ENCODE results near the gene ERC2.

ERC2 gene

DNA sequence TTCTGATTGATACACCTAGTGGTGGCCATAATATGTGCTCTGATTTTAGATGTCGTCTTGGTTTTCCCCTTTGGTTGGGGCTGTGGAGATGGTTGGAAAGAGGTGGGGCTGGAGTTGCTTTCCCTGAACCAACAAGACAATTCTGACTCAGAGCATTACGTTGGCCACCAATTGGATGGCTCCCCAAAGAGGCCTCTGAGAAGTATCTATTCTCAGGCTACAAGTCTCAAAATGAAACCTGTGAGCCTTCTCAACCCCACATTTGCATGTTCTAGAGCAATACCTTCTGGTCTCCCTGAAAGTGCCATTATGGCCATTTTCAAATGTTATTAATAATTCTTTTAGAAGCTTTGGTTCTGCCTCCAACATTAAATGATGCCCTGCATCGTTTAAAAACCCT lies 792.8 kb downstream of the ERC2 start:
- no peak for DNase-seq (ENCODE audit: low read depth)

DNA sequence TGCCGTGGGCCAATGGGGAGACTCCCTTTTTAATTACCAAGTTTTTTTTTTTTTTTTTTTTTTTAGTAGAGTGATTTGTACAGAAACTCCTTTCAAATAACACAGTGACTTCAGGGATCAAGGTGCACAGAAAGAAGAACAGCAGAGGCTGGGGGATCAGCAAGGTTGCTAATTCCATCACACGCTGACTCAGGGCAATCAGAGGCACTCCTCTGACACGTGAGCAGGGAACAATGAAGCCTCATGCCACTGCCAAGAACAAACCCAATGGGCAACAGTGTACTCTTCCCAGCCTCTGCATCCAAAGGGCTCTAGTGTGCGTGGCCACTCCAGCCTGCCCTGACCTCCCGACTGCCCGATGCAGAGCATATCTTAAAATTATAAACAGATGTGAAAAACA lies 794.5 kb downstream of the ERC2 start:
- no peak for DNase-seq (ENCODE audit: low read depth)

DNA sequence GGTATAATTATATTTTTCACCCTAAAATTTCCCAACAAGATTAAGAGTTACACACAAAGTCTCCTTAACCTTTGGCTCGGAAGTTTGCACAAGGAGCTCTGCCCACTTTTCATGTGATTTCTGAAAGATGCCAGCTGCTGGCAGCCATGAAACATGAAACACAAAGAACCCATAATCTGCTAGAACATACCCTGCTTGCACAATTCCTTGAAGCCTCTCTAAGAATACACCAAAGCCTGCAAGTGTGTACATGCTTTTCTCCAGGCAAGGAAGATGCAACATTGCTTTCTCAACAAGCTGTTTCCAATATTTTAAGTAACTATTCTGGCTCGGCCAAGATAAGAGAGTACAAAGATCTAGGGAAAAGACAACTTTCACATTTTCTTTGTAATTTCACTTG lies 799.1 kb downstream of the ERC2 start:
- DNase-seq (ENCODE audit: low read depth) = no peak

DNA sequence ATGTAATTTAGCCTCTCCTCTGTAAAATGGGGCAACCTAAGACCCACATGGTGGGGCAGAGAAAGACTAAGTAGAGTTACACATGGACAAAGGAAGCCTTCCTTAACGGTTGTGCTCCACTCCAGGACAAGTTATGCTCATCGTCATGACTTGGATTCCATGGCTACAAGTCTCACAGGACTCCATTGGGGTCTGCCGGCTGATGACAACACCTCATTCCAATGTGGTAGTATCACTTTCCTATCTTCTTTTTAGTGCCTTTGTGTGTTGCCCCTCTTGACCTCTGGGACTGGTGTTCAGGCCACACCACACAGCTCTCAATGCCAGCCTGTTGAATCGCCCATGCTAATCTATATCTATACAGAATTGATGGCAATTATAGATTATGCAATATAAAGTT lies 799.9 kb downstream of the ERC2 start:
- no peak for DNase-seq (ENCODE audit: low read depth)

DNA sequence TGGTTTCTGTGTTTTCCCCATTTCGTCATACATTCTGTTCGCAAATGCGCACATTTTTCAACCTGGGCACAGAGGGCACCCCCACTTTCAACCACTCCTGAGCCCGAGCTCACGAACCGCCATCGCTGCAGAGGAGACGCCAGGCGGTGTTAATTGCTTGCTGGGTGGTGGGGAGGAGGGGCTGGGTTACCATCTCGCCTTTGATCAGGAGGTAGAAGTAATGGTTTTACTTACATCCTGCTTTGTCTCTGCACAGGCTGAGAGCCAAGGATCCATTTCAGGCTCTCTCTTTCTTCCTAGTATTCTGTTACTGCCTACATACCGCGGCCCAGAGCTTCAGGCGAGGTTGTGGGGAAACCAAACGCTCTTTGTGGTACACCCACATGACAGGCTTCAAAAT lies 803.9 kb downstream of the ERC2 start:
- DNase-seq (ENCODE audit: low read depth) = no peak

DNA sequence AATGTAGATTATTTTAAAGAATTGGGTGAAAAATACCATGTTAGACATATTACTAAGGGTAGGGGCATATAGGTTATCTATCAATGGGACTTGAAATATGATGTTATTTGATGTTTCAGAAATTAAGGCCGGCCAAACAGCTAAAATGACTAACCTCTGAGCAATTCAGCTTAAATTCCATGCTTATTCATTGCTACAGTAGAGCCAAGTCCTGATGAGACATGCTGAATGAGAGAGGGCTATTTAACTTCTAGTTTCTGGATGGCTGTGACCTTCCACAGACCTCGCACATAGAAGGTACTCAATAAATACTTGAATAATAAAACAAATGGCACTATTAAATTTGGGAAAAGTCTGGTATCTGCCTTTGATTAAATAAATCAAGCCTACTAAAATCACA lies 805.6 kb downstream of the ERC2 start:
- DNase-seq (ENCODE audit: low read depth) = no peak

DNA sequence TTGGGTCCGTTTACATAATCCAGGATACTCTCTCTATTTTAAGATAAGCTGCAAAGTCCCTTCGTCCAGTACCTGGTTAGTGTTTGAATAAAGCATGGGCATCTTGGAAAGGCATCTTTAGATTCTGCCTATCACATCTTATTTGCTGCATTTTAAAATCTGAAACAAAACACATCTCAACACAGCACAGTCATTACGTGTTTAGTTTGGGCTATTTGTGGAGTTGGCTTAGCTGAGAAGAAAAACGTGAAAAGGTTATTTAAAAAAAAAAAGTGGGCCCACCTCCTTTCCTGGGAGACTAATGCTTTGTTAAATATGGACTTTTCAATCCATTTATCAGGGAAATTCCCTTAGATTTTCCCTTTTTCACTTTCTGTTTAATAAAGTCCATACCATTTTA lies 806.7 kb downstream of the ERC2 start:
- DNase-seq (ENCODE audit: low read depth) = no peak

DNA sequence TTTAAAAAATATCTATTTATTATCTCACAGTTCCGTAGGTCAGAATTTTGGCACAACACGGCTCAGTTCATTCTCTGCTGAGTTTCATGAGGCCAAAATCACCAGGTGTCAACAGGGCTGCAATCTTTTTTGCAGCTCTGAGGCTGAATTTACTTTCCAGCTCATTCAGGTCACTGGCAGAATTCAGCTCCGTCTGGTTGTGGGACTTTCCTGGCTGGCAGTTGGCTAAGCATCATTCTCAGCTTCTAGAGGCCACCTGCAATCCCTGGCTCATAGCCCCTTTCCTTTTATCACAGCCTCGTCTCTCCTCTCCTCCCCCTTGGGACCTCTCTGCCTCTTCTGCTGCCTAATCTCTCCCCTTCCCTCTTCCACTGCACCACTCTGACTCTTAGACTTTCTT lies 807.1 kb downstream of the ERC2 start:
- DNase-seq (ENCODE audit: low read depth) = no peak

DNA sequence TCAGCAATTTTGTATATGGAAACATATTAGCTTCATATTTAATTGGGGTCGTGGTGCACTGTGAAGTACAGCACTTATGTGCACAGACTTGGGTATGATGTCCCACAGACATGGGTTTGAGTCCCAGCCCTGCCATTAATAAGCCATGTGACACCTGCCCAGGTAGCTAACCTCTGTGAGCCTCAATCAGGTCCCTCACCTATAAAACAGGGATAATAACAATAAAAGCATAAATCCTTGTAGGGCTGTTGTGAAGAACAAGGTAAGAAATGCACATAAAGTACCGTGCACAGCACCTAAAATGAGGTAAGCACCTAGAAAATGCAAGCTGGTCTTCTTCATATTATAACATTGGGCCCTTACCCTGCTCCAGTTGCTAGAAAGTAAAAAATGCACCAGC lies 807.6 kb downstream of the ERC2 start:
- no peak for DNase-seq (ENCODE audit: low read depth)

DNA sequence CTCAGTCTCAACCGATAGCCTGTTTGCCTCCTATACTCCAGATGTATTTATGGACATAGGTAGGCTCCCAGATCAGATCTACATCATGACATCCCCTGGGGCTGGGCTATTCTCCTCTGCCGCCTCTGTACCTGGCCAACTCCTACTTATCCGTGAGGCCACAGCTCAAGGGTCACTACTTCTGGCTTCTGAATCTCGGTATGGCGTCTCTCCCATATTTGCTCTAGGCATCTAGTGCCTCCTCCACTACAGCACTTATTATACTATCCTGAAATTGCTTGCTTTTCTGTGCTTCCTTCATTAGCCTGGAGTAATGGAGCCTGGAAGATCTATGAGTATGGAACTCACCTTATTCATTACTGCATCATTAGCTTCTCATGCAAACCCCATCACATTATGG lies 808.6 kb downstream of the ERC2 start:
- no peak for DNase-seq (ENCODE audit: low read depth)

DNA sequence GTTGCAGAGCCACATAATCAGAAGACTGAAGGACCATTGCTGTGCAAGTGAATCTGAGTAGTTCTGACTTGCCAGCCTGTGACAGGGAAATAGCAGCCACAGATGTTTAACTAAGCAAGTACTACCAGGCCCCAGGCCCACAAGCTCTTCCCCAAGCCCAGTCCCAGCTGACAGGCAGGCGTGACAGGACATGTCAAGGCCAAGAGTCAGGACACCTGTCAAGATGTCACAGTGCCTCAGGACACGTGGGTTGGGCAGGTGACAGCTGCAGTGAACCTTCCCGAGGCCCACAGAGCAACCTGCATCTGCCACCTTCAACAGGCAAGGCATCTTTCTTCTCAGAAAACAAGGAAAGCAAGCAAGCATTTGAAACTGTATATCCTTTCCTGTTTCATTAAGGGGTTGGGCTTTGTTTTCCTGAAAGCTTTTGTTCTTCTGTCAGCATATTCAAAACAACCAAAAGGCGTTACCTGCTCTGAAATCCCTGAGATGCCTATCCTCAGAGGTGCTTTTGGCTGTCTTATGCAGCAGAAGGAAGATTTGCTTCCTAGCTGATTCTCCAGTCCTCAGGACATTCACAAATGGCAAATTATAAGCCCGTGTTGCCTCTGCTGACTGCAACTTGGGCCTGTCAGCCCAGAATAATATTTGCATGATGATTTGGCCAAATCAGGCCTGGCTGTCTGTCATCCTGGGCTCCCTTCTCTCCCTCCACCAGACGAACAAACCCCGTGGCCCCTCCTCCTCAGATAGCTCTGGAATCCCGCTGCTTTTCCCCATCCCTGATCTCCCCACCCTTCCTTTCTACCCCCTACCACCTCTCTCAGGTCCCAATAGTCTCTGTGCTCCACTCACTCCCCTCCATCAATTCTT lies 809.3 kb downstream of the ERC2 start:
- DNase-seq (ENCODE audit: low read depth) = no peak

DNA sequence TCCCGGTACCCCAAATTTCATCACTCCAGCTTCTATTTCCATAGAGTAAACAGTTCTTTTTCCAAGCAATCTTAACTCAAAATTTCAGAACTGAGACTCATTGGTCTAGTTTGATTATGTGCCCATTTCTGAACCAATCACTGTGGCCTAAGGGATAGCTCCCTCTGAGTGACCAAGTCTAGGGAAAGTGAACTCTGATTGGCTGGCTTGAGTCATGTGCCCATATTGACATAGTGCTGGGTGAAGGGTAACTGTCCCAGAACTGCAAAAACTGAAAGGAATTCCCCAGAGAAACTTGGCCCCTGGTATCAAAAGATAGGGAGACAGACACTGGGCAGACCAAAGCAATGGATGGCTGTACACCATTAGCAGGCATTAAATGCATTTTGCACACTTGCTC lies 810.0 kb downstream of the ERC2 start:
- DNase-seq (ENCODE audit: low read depth) = no peak

DNA sequence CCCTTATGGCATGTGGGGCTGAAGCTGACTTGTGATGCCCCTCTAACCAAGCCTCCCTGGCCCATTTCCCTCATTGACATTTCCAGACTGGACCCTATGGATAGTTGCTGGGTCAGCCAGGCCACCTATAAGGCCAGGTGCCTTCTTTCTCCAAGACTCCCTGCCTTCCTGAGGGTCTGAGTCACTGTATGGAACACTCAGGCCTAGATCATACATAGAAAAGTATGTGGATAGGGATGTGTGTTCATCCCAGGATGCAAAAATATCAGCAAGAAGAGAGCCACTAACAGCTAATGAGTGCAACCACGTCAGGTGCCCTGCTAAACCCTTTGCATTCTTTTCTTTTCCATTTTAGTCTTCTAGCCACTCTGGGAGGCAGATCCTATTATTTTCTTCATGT lies 812.7 kb downstream of the ERC2 start:
- no peak for DNase-seq (ENCODE audit: low read depth)

DNA sequence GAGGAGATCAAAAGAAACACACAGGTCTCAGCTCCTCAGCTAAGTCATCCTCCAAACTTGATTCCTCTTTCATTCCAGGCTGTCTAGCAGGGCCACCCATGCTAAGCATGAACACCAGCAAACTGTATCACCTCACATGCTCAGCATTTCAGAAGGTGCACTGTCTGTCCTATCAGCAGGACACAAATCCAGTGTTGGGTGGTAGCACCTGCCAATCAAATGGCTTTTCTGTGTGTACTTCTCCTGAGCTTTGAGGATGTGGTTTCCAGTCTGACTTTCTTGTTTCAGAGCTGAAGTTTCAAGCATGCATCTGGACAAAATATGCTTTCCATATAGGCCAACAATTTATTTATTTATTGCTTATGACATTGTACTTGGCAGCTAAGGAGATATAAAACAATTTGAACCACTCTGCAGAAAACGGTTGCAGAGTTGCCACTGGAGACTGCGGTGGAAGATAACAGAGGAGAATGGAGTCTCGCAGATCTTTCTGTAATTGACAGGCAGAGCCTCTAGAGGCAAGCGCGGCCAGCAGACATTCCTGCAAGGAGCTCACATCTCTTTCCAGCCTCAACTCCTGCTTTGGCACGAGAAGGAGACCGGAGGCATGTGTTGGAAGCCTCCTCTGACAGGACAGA lies 814.0 kb downstream of the ERC2 start:
- DNase-seq (ENCODE audit: low read depth) = no peak

DNA sequence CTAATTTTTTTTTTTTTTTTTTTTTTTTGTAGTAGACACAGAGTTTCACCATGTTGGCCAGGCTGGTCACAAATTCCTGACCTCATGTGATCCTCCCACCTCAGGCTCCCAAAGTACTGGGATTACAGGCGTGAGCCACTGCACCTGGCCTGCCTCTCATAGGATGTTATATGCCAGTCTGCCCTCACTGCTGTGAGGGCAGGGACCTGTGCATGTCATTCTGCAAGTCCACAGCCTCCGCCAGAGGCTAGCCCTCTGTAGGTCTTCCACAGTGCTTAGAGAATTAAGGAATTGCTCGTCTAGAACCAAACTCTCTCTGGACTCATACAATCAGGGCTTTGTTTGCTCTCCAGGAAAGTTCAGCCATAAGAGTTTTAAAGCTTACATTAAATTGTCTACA lies 817.3 kb downstream of the ERC2 start:
- no peak for DNase-seq (ENCODE audit: low read depth)

DNA sequence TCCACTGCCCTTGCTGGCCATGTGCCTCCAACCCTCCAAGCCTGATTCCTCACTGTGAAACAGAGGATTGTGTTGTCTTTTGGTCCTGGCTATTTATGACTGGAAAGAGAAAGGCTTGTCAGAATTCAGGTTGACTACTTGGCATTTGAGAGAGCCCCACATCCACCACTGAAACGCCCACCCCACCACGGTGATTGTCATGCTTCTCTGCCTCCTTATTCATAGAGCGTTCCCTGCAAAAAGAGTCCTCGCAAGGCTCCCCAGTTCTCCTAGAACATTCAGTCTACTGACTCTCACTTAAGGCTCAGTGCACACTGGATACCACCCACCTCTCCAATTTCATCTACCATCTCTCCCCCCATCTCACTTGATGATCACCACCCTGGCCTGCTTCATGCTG lies 818.3 kb downstream of the ERC2 start:
- DNase-seq (ENCODE audit: low read depth) = no peak

DNA sequence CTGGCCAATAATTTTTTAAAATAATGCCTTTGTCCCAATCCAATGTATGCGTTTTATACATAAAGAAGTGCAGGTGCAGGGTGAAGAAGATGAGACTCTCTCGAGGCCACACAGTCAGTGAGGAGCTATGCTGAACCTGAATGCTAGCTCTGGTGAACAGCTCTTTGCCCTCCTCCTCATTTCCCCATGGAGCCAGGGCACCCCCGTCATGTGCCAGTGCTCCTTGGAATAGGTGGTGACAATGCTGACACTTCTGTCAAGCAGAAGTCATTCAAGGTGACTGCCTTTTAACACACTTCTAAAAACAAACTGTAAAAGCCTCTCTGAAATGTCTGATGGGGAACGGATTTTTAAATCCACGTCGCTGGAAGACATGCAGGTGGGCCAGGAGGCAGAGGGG lies 818.7 kb downstream of the ERC2 start:
- no peak for DNase-seq (ENCODE audit: low read depth)

DNA sequence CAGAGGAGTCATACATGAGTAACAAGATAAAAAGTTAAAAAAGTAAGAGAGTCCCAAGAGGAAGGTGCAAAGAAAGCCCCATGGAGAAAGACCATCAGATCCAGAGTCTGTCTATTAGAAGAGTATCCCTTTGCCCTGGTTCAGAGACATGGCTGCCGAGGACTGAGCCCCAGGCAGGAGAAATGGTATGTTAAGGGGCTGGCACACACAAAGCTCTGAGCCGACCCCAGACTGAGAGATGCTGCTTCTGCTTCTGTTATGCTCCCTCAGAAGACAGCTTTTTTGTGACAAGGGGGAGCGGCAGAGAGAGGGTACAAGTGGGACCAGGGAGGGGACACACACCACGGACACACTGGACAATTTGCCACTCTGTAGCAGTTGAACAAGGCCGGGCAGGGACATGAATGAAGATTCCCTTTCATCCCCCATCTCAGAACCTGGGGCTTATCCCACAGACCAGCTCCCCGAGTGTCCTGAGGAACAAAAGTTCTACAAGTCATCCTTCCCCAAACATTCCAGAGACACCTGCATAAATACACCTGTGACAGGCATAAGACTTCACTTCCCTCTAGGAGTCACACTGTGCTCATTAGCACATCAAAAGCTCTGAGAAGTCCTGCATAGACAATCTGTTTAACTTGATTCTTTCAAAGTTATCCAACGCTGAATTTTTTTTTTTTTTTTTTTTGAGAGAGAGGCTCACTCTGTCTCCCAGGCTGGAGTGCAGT lies 819.5 kb downstream of the ERC2 start:
- DNase-seq (ENCODE audit: low read depth) = no peak

DNA sequence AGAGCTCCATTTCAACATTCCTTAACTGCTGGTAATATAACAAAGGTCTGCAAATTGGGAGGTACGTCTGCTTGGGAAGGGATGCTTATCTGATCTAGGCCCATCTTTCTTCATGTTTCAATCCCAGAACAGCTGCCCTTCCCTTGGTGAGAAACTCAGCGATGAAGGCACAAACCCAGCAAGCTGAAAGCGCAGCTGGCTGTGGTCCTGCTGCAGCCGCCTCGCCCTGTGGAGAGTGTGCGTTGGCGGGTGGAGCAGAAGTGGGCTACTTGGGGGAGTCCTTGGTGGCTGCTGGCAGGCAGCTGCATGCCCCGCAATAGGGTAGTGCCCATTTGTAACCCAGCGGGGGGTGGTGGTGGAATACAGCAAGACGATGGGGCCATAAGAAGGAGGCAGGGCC lies 820.6 kb downstream of the ERC2 start:
- no peak for DNase-seq (ENCODE audit: low read depth)

DNA sequence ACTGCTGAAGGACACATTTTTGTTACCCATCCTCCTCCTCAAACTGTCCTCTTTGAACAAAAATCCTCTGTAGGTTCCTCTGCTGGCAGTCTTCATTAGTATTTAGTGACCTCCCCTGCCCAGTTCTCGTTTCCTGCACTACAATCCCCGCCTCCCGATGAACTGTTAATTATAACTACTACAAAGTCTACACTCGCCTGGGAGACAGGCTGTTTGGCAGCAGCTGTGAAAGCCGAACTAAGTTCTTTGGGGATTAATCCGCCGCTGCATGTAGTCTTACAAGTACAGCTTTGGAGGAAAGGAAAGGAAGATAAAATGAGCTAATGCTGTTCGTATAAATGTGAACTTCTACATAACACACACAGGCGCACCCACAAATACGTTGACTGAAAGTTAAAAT lies 821.2 kb downstream of the ERC2 start:
- DNase-seq (ENCODE audit: low read depth) = no peak

DNA sequence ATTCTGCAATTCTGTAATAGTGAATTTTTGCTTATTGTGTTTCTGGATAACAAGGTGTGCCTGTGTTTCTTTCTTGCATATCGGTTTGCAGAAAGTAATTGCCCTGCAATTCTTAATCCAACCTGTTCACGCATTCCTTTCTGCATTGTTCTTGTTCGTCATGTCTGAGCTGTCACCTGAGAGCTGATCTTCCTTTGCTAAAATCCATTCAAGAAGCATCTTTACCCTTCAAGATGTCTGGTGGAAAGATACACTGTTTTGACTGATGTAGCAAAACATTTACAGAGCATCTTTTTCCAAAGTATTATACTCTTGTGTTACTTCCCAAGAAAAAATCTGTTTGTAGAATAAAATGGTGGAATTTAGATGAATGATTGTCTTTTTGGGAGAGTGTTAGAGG lies 822.1 kb downstream of the ERC2 start:
- no peak for DNase-seq (ENCODE audit: low read depth)

DNA sequence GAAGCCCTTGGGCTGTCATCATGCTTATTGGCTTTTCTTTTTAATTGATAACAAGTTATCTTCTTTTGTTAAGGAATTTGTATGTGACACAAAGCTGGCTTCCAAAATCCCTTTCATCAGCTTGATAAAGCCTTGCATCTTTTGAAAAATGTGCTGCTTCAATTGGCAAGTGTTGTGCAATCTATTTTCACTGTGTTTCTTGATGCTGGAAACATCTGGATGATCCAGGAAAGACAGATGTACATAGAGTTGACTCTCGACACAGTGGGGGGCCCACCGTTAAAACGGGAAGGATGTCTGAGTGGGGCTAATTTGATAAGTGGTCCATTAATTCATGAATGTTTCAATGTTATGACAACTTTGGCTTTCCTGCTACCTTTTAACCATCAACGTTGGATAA lies 822.8 kb downstream of the ERC2 start:
- DNase-seq (ENCODE audit: low read depth) = no peak

DNA sequence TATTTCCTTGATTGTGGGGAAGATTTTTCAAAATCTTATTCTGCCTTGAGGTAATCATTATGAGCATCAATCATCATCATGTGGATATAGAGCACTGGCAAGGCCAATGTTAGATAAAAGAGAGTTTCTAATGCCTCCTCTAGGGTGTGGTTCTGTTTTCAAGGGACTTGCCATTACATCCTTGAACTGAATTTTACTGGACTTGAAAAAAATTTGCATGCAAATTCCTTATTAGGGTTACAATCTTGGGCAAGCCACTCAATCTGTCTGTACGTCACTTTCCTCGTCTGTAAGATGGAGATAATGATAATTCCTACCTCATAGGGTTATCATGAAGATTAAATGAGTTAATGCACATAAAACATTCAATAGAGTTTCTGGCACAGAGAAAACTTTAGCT lies 825.0 kb downstream of the ERC2 start:
- DNase-seq (ENCODE audit: low read depth) = no peak
